ENCODE results near the gene PPP1R18.
"Not testable (repeated sequence)": the region's sequence is repeated elsewhere in the genome, so short reads cannot be mapped to it uniquely, and the experiment has no call there.

The PPP1R18 gene

GRCh38 chr6:30686009-30686907 is at the start of gene PPP1R18:
TSS of gene PPP1R18 (minus strand) at chr6:30686645. CDS start at chr6:30686018, 627 bp downstream.
- peak; percentile 77 to 89 for DNase-seq (ENCODE audit: low read depth in 2 of 2)

GRCh38 chr6:30735668-30736314 is 49.3 kb upstream of the PPP1R18 start:
- DNase-seq (ENCODE audit: low read depth in 2 of 2), result no peak

GRCh38 chr6:30732237-30732943 is 45.9 kb upstream of the PPP1R18 start:
- DNase-seq (ENCODE audit: low read depth in 2 of 2), result no peak

- peak; percentile 74 to 81 for DNase-seq (ENCODE audit: low read depth in 2 of 2)
These were observed 44.4 kb upstream of the PPP1R18 start for GRCh38 chr6:30730601-30731435.

- no peak for DNase-seq (ENCODE audit: low read depth in 2 of 2)
These were observed 41.6 kb upstream of the PPP1R18 start for GRCh38 chr6:30727920-30728553.

GRCh38 chr6:30726506-30727413 is 40.3 kb upstream of the PPP1R18 start:
- DNase-seq (ENCODE audit: low read depth in 2 of 2), result no peak

GRCh38 chr6:30725713-30726505 is 39.5 kb upstream of the PPP1R18 start:
- DNase-seq (ENCODE audit: low read depth in 2 of 2), result no peak

GRCh38 chr6:30724906-30725667 is 38.6 kb upstream of the PPP1R18 start:
- no peak for DNase-seq (ENCODE audit: low read depth in 2 of 2)

- not testable (repeated sequence) for DNase-seq (ENCODE audit: low read depth in 2 of 2)
These were observed 37.6 kb upstream of the PPP1R18 start for GRCh38 chr6:30723843-30724741.

- DNase-seq (ENCODE audit: low read depth in 2 of 2), result not testable (repeated sequence)
These were observed 36.9 kb upstream of the PPP1R18 start for GRCh38 chr6:30723159-30723842.

GRCh38 chr6:30722280-30723112 is 36.1 kb upstream of the PPP1R18 start:
- peak in 1 of 2 experiments; percentile 77 for DNase-seq (ENCODE audit: low read depth in 2 of 2)

GRCh38 chr6:30722025-30722279 is 35.5 kb upstream of the PPP1R18 start:
- not testable (repeated sequence) for DNase-seq (ENCODE audit: low read depth in 2 of 2)

- peak; percentile 89 to 93 for DNase-seq (ENCODE audit: low read depth in 2 of 2)
These were observed 35.0 kb upstream of the PPP1R18 start for GRCh38 chr6:30721198-30722024.

- peak in 1 of 2 experiments; percentile 54 for DNase-seq (ENCODE audit: low read depth in 2 of 2)
These were observed 34.3 kb upstream of the PPP1R18 start for GRCh38 chr6:30720738-30721197.
